Activated T-cell treated with anti-CD3 and anti-CD28 coated beads, Interleukin-2, amount 50 U/mL, for 24 hours (primary cell): ENCODE data around the gene NACC1.
"Not testable (repeated sequence)": the region's sequence is repeated elsewhere in the genome, so short reads cannot be mapped to it uniquely, and the experiment has no call there.

Experiments used
- DNase-seq: peaks from one replicate; pipeline ENCODE4 v3.0.0-alpha.2; 2020
- H3K27ac Mint-ChIP-seq: 2 replicates; pipeline ENCODE4 v1.8.0; 2020; ENCODE audit warnings: mild to moderate bottlenecking, mixed read lengths
- H3K27me3 Mint-ChIP-seq: 2 replicates; pipeline ENCODE4 v1.8.0; 2020; ENCODE audit warnings: mixed read lengths
- H3K36me3 Mint-ChIP-seq: 2 replicates; pipeline ENCODE4 v1.8.0; 2020; ENCODE audit warnings: low read depth, mixed read lengths
- H3K4me1 Mint-ChIP-seq: 2 replicates; pipeline ENCODE4 v1.8.0; 2020; ENCODE audit warnings: low read depth, mixed read lengths
- H3K4me3 Mint-ChIP-seq: 2 replicates; pipeline ENCODE4 v1.8.0; 2020; ENCODE audit warnings: mild to moderate bottlenecking, moderate library complexity, mixed read lengths
- H3K9me3 Mint-ChIP-seq: 2 replicates; pipeline ENCODE4 v1.8.0; 2020; ENCODE audit warnings: mixed read lengths

The NACC1 gene

DNA sequence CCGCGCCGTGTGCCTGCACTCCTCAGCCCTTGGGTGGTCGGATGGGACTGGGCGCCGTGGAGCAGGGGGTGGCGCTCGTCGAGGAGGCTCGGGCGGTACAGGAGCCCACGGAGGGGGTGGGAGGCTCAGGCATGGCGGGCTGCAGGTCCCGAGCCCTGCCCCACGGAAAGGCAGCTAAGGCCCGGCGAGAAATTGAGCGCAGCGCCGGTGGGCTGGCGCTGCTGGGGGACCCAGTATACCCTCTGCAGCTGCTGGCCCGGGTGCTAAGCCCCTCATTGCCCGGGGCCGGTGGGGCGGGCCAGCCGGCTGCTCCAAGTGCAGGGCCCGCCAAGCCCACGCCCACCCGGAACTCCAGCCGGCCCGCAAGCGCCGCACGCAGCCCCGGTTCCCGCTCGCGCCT is 68.6 kb downstream of the NACC1 start:
- not testable (repeated sequence) for H3K27ac Mint-ChIP-seq, H3K27me3 Mint-ChIP-seq, H3K36me3 Mint-ChIP-seq, H3K4me3 Mint-ChIP-seq, H3K9me3 Mint-ChIP-seq, DNase-seq
- peaks cover 35% of the 10 kb centered on the region for H3K4me1 Mint-ChIP-seq

DNA sequence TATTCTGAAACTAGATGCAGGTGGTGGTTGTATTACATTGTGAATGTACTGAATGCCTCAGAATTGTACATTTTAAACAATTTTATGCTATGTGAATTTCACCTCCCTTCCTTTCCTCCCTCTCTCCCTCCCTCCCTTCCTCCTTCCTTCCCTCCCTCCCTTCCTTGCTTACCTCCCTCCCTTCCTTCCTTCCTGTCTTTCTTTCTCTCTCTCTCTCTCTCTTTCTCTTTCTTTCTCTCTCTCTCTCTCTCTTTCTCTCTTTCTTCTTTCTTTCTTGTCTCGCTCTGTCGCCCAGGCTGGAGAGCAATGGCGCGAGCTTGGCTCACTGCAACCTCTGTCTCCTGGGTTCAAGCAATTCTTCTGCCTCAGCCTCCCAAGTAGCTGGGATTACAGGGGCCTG is 69.4 kb downstream of the NACC1 start:
- DNase-seq, result no peak
- Mint-ChIP-seq H3K36me3 (no peaks in the 10 kb centered on the region), H3K27ac (peak overlapping the region; percentile 51), H3K9me3 (no peaks in the 10 kb centered on the region), H3K4me3 (no peak overlapping the region), H3K27me3 (no peaks in the 10 kb centered on the region), H3K4me1 (peaks cover 31% of the 10 kb centered on the region)

- no peak overlapping the region for H3K27ac Mint-ChIP-seq
- DNase-seq, result no peak
- H3K36me3 Mint-ChIP-seq, result no peaks in the 10 kb centered on the region
These were observed 71.5 kb downstream of the NACC1 start for GRCh38 chr19:13189600-13189999.

More at GRCh38 chr19:13189600-13189999, 71.5 kb downstream of the NACC1 start:
- H3K9me3 Mint-ChIP-seq, result no peaks in the 10 kb centered on the region
- H3K27me3 Mint-ChIP-seq, result no peaks in the 10 kb centered on the region
- peaks cover 40% of the 10 kb centered on the region for H3K4me1 Mint-ChIP-seq
- H3K4me3 Mint-ChIP-seq, result no peak overlapping the region
